Midbrain (tissue), 1 donor: ENCODE results near the gene KIAA0319L.
"Not testable (repeated sequence)": the region's sequence is repeated elsewhere in the genome, so short reads cannot be mapped to it uniquely, and the experiment has no call there.

Experiments used
- DNase-seq: peaks from one replicate; lab custom pipeline; 2025; lab: John Stamatoyannopoulos, UW

KIAA0319L gene

GRCh38 chr1:35488336-35488735 is 68.9 kb downstream of the KIAA0319L start:
- no peak for DNase-seq

GRCh38 chr1:35486858-35487408 is 70.3 kb downstream of the KIAA0319L start:
- DNase-seq = no peak

GRCh38 chr1:35481229-35481628 is 76.0 kb downstream of the KIAA0319L start:
- DNase-seq = no peak

- DNase-seq = no peak
Measured at GRCh38 chr1:35477870-35478269, 79.3 kb downstream of the KIAA0319L start.

- DNase-seq = no peak
Measured at GRCh38 chr1:35475856-35476674, 81.1 kb downstream of the KIAA0319L start.

- DNase-seq = no peak
Measured at GRCh38 chr1:35475356-35475755, 81.8 kb downstream of the KIAA0319L start.

GRCh38 chr1:35473216-35473615 is 84.0 kb downstream of the KIAA0319L start:
- DNase-seq = not testable (repeated sequence)

GRCh38 chr1:35470977-35471613 is 86.1 kb downstream of the KIAA0319L start:
- no peak for DNase-seq

GRCh38 chr1:35466120-35466519 is 91.1 kb downstream of the KIAA0319L start:
- DNase-seq = no peak

- not testable (repeated sequence) for DNase-seq
Measured at GRCh38 chr1:35463749-35464148, 93.5 kb downstream of the KIAA0319L start.

- DNase-seq = no peak
Measured at GRCh38 chr1:35463232-35463631, 94.0 kb downstream of the KIAA0319L start.

- no peak for DNase-seq
Measured at GRCh38 chr1:35461966-35462651, 95.1 kb downstream of the KIAA0319L start.

GRCh38 chr1:35460796-35461195 is 96.4 kb downstream of the KIAA0319L start:
- no peak for DNase-seq

GRCh38 chr1:35454616-35455015 is 102.6 kb downstream of the KIAA0319L start:
- DNase-seq = no peak

- no peak for DNase-seq
Measured at GRCh38 chr1:35454176-35454575, 103.0 kb downstream of the KIAA0319L start.

GRCh38 chr1:35453031-35453430 is 104.2 kb downstream of the KIAA0319L start:
- DNase-seq = no peak

- DNase-seq = peak; percentile 37
Measured at GRCh38 chr1:35452106-35452774, 105.0 kb downstream of the KIAA0319L start.

GRCh38 chr1:35451125-35451528 is 106.1 kb downstream of the KIAA0319L start:
- peak; percentile 87 for DNase-seq

GRCh38 chr1:35449334-35450008 is 107.7 kb downstream of the KIAA0319L start:
- no peak for DNase-seq

GRCh38 chr1:35448344-35448801 is 108.8 kb downstream of the KIAA0319L start:
- no peak for DNase-seq

- no peak for DNase-seq
Measured at GRCh38 chr1:35447278-35447677, 109.9 kb downstream of the KIAA0319L start.

GRCh38 chr1:35444519-35444774 is 112.8 kb downstream of the KIAA0319L start:
- no peak for DNase-seq
